Calu3 (cell line): Measurements from ENCODE around the gene AGBL4. TPM values are rescaled to one million over a fixed set of nuclear protein-coding genes. Genes with fewer than 3 reads are reported as not detected.

Source experiments
- BruUV-seq: library from RNA; stranded (reverse); fragments of 400-500 nt; replicated peaks from 2 replicates; lab custom pipeline; 2021; lab: Mats Ljungman, UMichigan
- CTCF ChIA-PET: fragments of 300-600 bp; sonication (Branson Sonifier 250); formaldehyde crosslinking; loops from one replicate; lab custom pipeline; 2022; ENCODE audit warnings: antibody characterized with exemption; lab: Charles Lee
- DNase-seq: peaks from one replicate; pipeline ENCODE4 v3.0.0; 2022
- H3K27ac Mint-ChIP-seq: one replicate; pipeline ENCODE4 v1.8.0; 2022; ENCODE audit warnings: mixed read lengths; ENCODE audit not compliant: unreplicated experiment
- H3K27me3 Mint-ChIP-seq: one replicate; pipeline ENCODE4 v1.8.0; 2022; ENCODE audit warnings: mixed read lengths; ENCODE audit not compliant: unreplicated experiment
- H3K36me3 Mint-ChIP-seq: one replicate; pipeline ENCODE4 v1.8.0; 2022; ENCODE audit warnings: mild to moderate bottlenecking, moderate library complexity, mixed read lengths; ENCODE audit not compliant: insufficient read depth, unreplicated experiment
- H3K4me1 Mint-ChIP-seq: one replicate; pipeline ENCODE4 v1.8.0; 2022; ENCODE audit warnings: mild to moderate bottlenecking, low read depth, mixed read lengths; ENCODE audit not compliant: unreplicated experiment
- H3K4me3 Mint-ChIP-seq: one replicate; pipeline ENCODE4 v1.8.0; 2022; ENCODE audit warnings: mild to moderate bottlenecking, low read depth, moderate library complexity, mixed read lengths; ENCODE audit not compliant: unreplicated experiment
- H3K9me3 Mint-ChIP-seq: one replicate; pipeline ENCODE4 v1.8.0; 2022; ENCODE audit warnings: low read depth, mixed read lengths; ENCODE audit not compliant: unreplicated experiment
- intact Hi-C: fragments of 100-400 bp; cut with micrococcal nuclease; formaldehyde crosslinking; loops from one replicate; pipeline ENCODE4 v1.10.0; 2022; ENCODE audit not compliant: unreplicated experiment
- total RNA-seq: library from RNA; stranded (reverse); gene quantifications from 2 replicates; pipeline ENCODE4 v1.2.3, GENCODE V29; 2022
- TF ChIP-seq, protein P1 (sequence below): fragments of 200-600 bp; IDR thresholded peaks from one replicate; pipeline ENCODE4 v1.8.0; 2022; ENCODE audit warnings: antibody characterized with exemption; ENCODE audit not compliant: unreplicated experiment

Gene AGBL4
- total RNA-seq, 1 experiment from 2014 or later, result not detected

DNA sequence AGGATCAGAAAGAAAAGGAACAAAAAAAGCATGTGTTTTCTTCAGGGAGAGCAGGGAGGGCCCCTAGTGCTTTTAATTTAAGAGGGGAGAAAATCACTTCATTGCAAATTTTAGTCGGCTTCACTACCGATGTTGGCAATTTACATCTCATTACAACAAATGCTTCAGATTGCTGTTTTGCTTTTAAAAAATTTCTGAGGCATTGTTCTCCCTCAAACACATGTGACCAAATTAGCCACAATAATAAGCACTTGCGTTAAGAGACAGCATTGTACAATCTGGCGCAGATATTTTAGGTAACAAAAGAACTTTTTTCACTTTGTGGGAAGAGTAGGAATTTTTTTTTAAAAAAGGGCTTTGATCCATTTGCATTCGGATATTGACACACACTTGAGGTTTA, 1276.8 kb downstream of the AGBL4 start:
- intact Hi-C loops, result no loop called here
- H3K27me3 Mint-ChIP-seq, result peaks cover 30% of the 10 kb centered on the region
- DNase-seq, result no peak
- H3K36me3 Mint-ChIP-seq, result no peaks in the 10 kb centered on the region
- H3K4me3 Mint-ChIP-seq, result no peak overlapping the region
- CTCF ChIA-PET, result no interaction called here
- TF ChIP-seq, protein P1, sequence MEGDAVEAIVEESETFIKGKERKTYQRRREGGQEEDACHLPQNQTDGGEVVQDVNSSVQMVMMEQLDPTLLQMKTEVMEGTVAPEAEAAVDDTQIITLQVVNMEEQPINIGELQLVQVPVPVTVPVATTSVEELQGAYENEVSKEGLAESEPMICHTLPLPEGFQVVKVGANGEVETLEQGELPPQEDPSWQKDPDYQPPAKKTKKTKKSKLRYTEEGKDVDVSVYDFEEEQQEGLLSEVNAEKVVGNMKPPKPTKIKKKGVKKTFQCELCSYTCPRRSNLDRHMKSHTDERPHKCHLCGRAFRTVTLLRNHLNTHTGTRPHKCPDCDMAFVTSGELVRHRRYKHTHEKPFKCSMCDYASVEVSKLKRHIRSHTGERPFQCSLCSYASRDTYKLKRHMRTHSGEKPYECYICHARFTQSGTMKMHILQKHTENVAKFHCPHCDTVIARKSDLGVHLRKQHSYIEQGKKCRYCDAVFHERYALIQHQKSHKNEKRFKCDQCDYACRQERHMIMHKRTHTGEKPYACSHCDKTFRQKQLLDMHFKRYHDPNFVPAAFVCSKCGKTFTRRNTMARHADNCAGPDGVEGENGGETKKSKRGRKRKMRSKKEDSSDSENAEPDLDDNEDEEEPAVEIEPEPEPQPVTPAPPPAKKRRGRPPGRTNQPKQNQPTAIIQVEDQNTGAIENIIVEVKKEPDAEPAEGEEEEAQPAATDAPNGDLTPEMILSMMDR, result no peak
- no peaks in the 10 kb centered on the region for H3K4me1 Mint-ChIP-seq
- BruUV-seq, result no TSS peak
- H3K27ac Mint-ChIP-seq, result no peak overlapping the region
- H3K9me3 Mint-ChIP-seq, result no peaks in the 10 kb centered on the region

DNA sequence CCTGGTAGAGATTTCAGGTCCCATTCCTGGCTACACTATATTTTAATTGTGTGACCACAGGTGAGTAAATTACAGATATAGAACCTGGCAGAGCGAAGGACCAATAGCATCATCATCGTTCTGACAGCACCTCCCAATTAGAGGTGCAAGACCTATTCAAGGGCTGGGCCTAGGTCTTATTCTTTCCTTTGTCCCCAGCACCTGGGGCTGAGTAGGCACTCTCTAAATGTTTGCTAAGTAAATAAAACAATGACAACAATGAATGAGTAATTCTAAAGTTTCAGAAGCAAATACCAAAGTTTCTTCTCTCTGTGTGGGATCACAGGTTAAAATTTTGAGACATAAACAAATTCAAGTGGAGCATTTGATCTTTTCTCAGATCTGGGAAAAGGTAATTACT, 1279.7 kb downstream of the AGBL4 start:
- no peaks in the 10 kb centered on the region for H3K9me3 Mint-ChIP-seq
- TF ChIP-seq, protein P1, result no peak
- CTCF ChIA-PET, result no interaction called here
- intact Hi-C loops, result no loop called here
- no peak overlapping the region for H3K27ac Mint-ChIP-seq
- H3K36me3 Mint-ChIP-seq, result no peaks in the 10 kb centered on the region
- H3K4me3 Mint-ChIP-seq, result no peak overlapping the region
- peaks cover 28% of the 10 kb centered on the region for H3K27me3 Mint-ChIP-seq
- H3K4me1 Mint-ChIP-seq, result no peaks in the 10 kb centered on the region
- DNase-seq, result no peak
- BruUV-seq, result no TSS peak

DNA sequence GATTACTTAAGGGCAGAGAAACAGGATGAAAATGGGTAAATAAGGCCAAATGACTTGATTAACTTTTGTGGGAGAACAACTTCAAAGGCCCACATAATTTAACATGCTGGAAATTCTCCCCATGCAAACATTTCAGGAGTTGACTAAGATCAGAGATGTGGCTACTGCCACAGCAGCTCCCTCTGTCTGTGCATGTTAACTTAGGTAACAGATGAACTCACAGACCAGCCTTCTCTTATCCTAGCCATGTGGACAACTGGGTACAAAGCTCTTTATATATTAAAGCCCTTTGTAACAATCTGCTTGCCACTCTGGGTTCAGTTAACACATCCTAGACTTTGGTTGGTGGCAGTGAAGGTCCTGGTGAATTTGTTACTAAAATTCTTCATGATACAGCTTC, 1280.3 kb downstream of the AGBL4 start:
- CTCF ChIA-PET, result no interaction called here
- intact Hi-C loops, result no loop called here
- no peak for DNase-seq

DNA sequence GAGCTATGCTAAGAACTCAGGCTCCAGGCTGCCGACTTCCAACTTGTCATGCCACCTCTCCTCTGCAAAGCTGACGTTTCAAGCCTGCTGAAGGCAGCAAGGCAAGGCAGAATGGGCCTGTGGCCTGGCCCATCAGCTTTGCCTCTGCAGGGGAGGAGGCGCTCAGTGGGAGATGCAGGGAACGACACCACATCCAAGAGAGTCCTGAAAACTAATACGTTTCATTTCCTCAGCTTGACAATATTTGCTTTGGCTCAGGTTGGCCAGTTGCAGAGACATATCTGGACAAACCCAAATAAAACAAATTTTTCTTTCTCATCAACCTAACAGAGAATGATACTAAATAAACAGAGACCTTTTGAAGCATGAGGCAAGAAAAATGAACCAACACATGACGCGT, 1282.4 kb downstream of the AGBL4 start:
- no peak overlapping the region for H3K27ac Mint-ChIP-seq
- no peak overlapping the region for H3K4me3 Mint-ChIP-seq
- intact Hi-C loops, result no loop called here
- no TSS peak for BruUV-seq
- CTCF ChIA-PET, result no interaction called here
- DNase-seq, result no peak
- peaks cover 5% of the 10 kb centered on the region for H3K27me3 Mint-ChIP-seq
- no peaks in the 10 kb centered on the region for H3K4me1 Mint-ChIP-seq
- no peaks in the 10 kb centered on the region for H3K36me3 Mint-ChIP-seq
- TF ChIP-seq, protein P1, result no peak
- no peaks in the 10 kb centered on the region for H3K9me3 Mint-ChIP-seq

More for the DNA sequence above, 1280.3 kb downstream of the AGBL4 start:
- Mint-ChIP-seq H3K9me3 (no peaks in the 10 kb centered on the region), H3K4me1 (no peaks in the 10 kb centered on the region), H3K36me3 (no peaks in the 10 kb centered on the region), H3K27ac (no peak overlapping the region), H3K27me3 (peaks cover 22% of the 10 kb centered on the region), H3K4me3 (no peak overlapping the region)
- no TSS peak for BruUV-seq
- TF ChIP-seq, protein P1, result no peak

DNA sequence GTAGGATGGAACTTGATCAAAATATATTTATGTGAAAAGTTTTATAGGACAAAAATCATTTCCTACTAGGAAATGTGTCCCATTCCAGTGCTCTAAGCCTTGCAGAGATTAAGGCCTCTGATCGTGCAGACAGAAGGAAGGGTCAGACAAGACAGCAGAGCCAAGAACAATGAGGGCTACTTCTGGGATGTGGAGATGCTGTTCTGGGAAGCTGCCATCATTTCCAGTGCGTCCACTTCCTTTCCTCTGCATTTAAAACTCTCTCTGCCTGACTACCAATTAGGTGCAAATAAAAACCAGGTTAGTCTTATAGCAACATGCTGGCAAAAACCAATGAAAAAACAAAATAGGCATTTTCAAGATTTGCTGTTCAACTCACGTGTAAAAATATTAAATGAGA, 1283.1 kb downstream of the AGBL4 start:
- DNase-seq, result no peak
- TF ChIP-seq, protein P1, result no peak
- CTCF ChIA-PET, result no interaction called here
- Mint-ChIP-seq H3K36me3 (no peaks in the 10 kb centered on the region), H3K4me3 (no peak overlapping the region), H3K27ac (no peak overlapping the region), H3K4me1 (no peaks in the 10 kb centered on the region), H3K27me3 (peaks cover 3% of the 10 kb centered on the region), H3K9me3 (no peaks in the 10 kb centered on the region)
- intact Hi-C loops, result no loop called here
- BruUV-seq, result no TSS peak
